ENCODE data around the gene RALGPS1. TPM values are rescaled to one million over a fixed set of nuclear protein-coding genes. Genes with fewer than 3 reads are reported as not detected.

RALGPS1 gene
- total and polyA plus RNA-seq, 5 donors from 2014 or later = 1.8 to 10.3 (median 3.3) TPM

DNA sequence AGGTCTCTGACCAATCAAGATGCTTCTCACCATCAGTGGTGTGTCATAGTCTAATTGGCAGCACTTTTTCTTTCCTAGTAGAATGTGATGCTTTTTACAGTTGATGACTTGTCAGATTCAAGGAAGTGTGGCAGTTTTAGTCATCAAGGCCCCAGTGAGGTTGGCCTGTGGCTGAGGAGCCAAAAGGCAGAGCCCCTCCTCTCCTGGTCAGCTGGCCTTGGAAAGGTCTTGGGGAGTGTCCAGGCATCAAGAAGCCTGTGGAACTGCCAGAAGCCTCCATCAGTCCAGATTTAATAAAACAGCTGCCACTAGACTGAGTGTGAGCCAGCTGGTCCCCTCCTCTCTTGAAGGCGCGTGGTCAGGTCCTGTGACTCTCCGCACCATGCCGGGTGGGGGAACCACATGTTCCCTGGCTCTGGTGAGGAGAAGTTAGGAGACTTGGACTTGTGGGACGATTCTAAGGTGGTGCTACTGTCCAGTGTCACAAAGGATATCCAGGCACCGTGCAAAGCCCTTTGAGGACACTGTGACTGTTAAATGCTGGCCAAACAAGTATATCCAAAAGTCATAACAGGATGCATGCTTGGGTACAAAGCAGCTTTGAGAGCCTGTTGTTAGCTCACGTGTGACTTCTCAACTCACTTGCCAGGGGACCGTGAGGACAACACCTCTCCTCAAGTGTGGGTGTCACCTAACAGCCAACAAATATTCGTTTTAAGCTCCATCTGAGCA lies 213.9 kb downstream of the RALGPS1 start:
- Mint-ChIP-seq H3K4me1 (peaks cover 0 to 5% (median 0%) of the 10 kb centered on the region in 4 donors), H3K9me3 (no peaks in the 10 kb centered on the region), H3K4me3 (no peak overlapping the region), H3K36me3 (no peaks in the 10 kb centered on the region), H3K27me3 (peaks cover 30% of the 10 kb centered on the region), H3K27ac (no peak overlapping the region)
- no peaks in the 10 kb centered on the region for H3K36me3 ChIP-seq (ENCODE audit: control insufficient read depth, insufficient read depth, low read length)
- ATAC-seq (ENCODE audit: low read depth in 2 of 2) = no peak
- H3K27ac ChIP-seq (ENCODE audit: insufficient read depth, low read length, poor library complexity, severe bottlenecking) = no peak overlapping the region
- no peak for DNase-seq
- no peak overlapping the region for H3K4me3 ChIP-seq (ENCODE audit: low read depth, low read length)
- H3K9me3 ChIP-seq (ENCODE audit: control insufficient read depth in 2 of 2, low read length in 2 of 2) = no peaks in the 10 kb centered on the region
- H3K27me3 ChIP-seq (ENCODE audit: control insufficient read depth, insufficient read depth, low read length) = no peaks in the 10 kb centered on the region
- H3K4me1 ChIP-seq (ENCODE audit: control insufficient read depth, insufficient read depth, low read length, poor library complexity, severe bottlenecking) = no peaks in the 10 kb centered on the region

DNA sequence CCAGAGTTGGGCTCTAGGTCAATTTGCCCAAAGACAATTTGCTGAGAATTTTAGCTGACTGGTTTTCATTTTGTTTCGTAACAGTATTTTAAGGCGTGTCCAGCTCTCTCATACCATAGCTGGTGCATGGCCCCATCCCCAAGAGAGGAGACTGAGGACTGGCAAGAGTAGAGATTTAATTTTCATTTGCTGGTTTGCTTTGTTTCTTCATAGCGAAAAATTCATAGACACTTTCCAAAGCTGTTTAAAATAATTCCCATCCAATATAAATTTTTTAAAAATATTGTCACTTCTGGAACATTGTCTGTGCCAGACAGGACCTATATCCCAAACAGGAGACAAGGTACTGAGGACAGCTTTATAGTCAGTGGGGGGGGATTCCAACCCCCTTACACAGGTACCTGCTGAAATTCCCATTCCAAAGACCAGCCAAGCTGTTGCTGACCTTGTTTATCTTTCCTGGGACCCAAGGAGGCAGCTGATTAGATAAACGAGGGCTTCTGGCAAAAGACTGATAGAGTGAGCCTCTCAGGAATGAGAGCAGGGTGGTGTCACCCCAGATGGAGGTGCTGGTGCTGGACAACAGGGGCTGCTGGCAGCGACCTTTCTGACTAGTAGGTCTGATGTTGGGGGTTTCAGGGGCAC lies 214.6 kb downstream of the RALGPS1 start:
- no peaks in the 10 kb centered on the region for H3K27me3 ChIP-seq (ENCODE audit: control insufficient read depth, insufficient read depth, low read length)
- no peak overlapping the region for H3K27ac ChIP-seq (ENCODE audit: insufficient read depth, low read length, poor library complexity, severe bottlenecking)
- DNase-seq = no peak
- Mint-ChIP-seq H3K4me3 (no peak overlapping the region), H3K36me3 (no peaks in the 10 kb centered on the region), H3K27me3 (peaks cover 26% of the 10 kb centered on the region), H3K27ac (no peak overlapping the region), H3K9me3 (no peaks in the 10 kb centered on the region), H3K4me1 (peaks cover 0 to 5% (median 0%) of the 10 kb centered on the region in 4 donors)
- no peaks in the 10 kb centered on the region for H3K4me1 ChIP-seq (ENCODE audit: control insufficient read depth, insufficient read depth, low read length, poor library complexity, severe bottlenecking)
- H3K9me3 ChIP-seq (ENCODE audit: control insufficient read depth in 2 of 2, low read length in 2 of 2) = no peaks in the 10 kb centered on the region
- H3K4me3 ChIP-seq (ENCODE audit: low read depth, low read length) = no peak overlapping the region
- ATAC-seq (ENCODE audit: low read depth in 2 of 2) = no peak
- H3K36me3 ChIP-seq (ENCODE audit: control insufficient read depth, insufficient read depth, low read length) = no peaks in the 10 kb centered on the region

DNA sequence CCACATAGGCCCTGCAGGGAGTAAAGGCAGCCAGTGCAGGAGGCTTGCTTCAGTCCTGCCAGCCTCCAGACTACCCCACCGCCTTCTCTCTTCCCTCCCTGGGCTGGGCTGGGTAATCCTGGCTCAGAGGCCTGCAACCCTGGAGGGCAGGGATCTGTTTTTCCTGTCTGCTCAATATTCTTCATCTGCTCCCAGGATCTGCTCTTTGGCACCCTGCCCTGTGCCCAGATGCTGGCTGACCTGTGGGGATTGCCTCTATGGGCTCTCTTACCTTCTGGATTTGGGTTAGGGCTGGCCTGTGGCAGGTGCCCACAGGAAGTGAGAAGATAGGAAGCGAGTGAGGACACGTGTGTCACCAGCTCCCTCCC lies 215.1 kb downstream of the RALGPS1 start:
- H3K36me3 Mint-ChIP-seq = no peaks in the 10 kb centered on the region
- no peak overlapping the region for H3K27ac ChIP-seq (ENCODE audit: insufficient read depth, low read length, poor library complexity, severe bottlenecking)
- DNase-seq (no peak), ATAC-seq (ENCODE audit: low read depth in 2 of 2) (no peak)
- H3K4me3 Mint-ChIP-seq = no peak overlapping the region
- H3K9me3 ChIP-seq (ENCODE audit: control insufficient read depth in 2 of 2, low read length in 2 of 2) = no peaks in the 10 kb centered on the region
- H3K27me3 ChIP-seq (ENCODE audit: control insufficient read depth, insufficient read depth, low read length) = no peaks in the 10 kb centered on the region
- no peaks in the 10 kb centered on the region for H3K9me3 Mint-ChIP-seq
- H3K4me1 ChIP-seq (ENCODE audit: control insufficient read depth, insufficient read depth, low read length, poor library complexity, severe bottlenecking) = no peaks in the 10 kb centered on the region
- H3K27ac Mint-ChIP-seq = no peak overlapping the region
- H3K4me1 Mint-ChIP-seq = peaks cover 0 to 2% (median 0%) of the 10 kb centered on the region in 4 donors
- H3K27me3 Mint-ChIP-seq = peaks cover 21% of the 10 kb centered on the region
- H3K36me3 ChIP-seq (ENCODE audit: control insufficient read depth, insufficient read depth, low read length) = no peaks in the 10 kb centered on the region
- no peak overlapping the region for H3K4me3 ChIP-seq (ENCODE audit: low read depth, low read length)

DNA sequence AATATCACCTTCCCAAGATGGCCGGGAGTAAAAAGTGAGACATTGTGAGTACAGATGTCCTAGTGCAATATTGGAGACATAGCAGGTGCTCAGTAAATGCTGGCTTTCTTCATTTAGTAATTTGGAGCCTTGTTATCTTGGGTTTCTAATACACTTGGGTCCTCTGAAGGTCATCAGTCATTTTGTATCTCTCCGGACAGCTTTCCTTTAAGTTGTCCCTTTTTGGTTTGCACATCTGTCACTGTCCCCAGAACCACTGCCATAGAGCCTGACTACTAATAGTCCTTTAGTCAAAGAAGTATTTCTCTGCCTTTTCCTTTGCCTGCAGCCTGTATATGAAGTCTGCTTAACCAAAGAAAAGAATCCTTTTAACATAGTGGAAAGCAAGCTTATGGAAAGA lies 215.7 kb downstream of the RALGPS1 start:
- H3K4me3 Mint-ChIP-seq = no peak overlapping the region
- H3K27ac ChIP-seq (ENCODE audit: insufficient read depth, low read length, poor library complexity, severe bottlenecking) = no peak overlapping the region
- no peak overlapping the region for H3K4me3 ChIP-seq (ENCODE audit: low read depth, low read length)
- no peaks in the 10 kb centered on the region for H3K4me1 ChIP-seq (ENCODE audit: control insufficient read depth, insufficient read depth, low read length, poor library complexity, severe bottlenecking)
- H3K27ac Mint-ChIP-seq = no peak overlapping the region
- peaks cover 0 to 2% (median 0%) of the 10 kb centered on the region in 4 donors for H3K4me1 Mint-ChIP-seq
- H3K36me3 ChIP-seq (ENCODE audit: control insufficient read depth, insufficient read depth, low read length) = no peaks in the 10 kb centered on the region
- no peaks in the 10 kb centered on the region for H3K36me3 Mint-ChIP-seq
- no peaks in the 10 kb centered on the region for H3K9me3 Mint-ChIP-seq
- no peaks in the 10 kb centered on the region for H3K9me3 ChIP-seq (ENCODE audit: control insufficient read depth in 2 of 2, low read length in 2 of 2)
- no peaks in the 10 kb centered on the region for H3K27me3 ChIP-seq (ENCODE audit: control insufficient read depth, insufficient read depth, low read length)
- DNase-seq (no peak), ATAC-seq (ENCODE audit: low read depth in 2 of 2) (no peak)
- peaks cover 17% of the 10 kb centered on the region for H3K27me3 Mint-ChIP-seq

DNA sequence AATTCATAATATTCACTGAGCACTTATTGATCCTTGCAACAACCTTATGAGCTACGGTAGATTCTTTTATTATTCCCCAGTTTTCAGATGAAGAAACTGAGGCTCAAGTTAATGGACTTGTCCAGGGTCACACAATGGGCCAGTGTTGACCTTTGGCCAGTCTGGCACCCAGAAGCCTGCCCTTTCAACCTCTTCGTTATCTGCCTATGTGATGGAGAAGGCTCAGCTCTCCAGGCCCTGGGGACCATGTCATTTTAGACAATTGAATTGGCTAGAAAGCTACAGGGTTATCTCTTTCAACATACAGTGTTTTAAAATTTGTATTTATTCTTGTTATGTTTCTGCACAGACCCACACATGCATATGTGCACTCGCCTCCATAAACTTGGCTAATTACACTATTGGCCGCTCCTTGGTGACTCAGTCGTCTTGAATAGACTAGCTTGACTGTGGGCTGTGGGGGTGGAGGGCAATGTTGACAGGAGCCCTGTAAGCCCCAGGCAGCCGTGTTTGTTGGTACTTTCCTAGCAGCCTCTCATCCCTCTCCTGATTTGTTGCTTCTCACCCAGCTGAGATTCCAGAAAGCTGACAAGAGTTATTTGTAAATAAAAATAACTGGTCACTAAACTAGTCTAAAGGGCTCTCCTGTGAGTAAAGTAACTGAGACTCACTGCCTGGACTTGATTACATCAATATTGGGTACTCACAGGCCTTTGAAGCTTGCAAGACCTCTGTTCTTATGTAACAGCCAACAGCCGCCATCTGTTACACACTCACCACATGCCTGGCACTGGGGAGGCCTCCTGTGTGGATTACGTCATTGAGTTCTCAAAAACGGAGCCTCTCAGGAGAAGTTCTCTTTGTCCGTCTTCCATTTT lies 216.3 kb downstream of the RALGPS1 start:
- peaks cover 0 to 1% (median 0%) of the 10 kb centered on the region in 7 donors for H3K9me3 Mint-ChIP-seq

DNA sequence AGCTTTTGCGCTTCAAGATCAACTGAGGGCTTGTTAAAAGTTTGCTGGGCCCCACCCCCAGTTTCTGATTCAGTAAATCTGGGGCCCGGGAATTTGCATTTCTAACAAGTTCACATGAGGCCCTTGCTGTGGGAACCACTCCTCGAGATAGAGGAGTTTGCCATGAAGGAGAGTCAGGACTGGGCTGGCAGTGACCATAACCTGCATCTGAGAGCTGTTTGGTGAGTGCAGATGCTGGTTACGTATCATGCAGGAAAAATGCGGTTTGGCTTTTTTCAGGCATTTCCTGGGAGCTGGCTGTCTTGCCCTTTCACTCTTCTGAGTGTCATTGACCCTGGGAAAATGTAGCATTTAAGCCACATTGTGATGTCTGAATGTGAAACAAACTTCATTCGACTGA lies 217.3 kb downstream of the RALGPS1 start:
- Mint-ChIP-seq H3K27ac (no peak overlapping the region), H3K4me1 (peaks cover 0 to 2% (median 0%) of the 10 kb centered on the region in 4 donors), H3K36me3 (no peaks in the 10 kb centered on the region), H3K4me3 (no peak overlapping the region), H3K9me3 (peaks cover 0 to 1% (median 0%) of the 10 kb centered on the region in 7 donors), H3K27me3 (peaks cover 9% of the 10 kb centered on the region)
- DNase-seq = no peak
- Histone ChIP-seq H3K9me3 (ENCODE audit: control insufficient read depth in 2 of 2, low read length in 2 of 2) (no peaks in the 10 kb centered on the region), H3K27ac (ENCODE audit: insufficient read depth, low read length, poor library complexity, severe bottlenecking) (no peak overlapping the region), H3K27me3 (ENCODE audit: control insufficient read depth, insufficient read depth, low read length) (no peaks in the 10 kb centered on the region), H3K36me3 (ENCODE audit: control insufficient read depth, insufficient read depth, low read length) (no peaks in the 10 kb centered on the region), H3K4me1 (ENCODE audit: control insufficient read depth, insufficient read depth, low read length, poor library complexity, severe bottlenecking) (no peaks in the 10 kb centered on the region), H3K4me3 (ENCODE audit: low read depth, low read length) (no peak overlapping the region)
- no peak for ATAC-seq (ENCODE audit: low read depth in 2 of 2)

More for the DNA sequence above, 216.3 kb downstream of the RALGPS1 start:
- no peaks in the 10 kb centered on the region for H3K36me3 ChIP-seq (ENCODE audit: control insufficient read depth, insufficient read depth, low read length)
- Mint-ChIP-seq H3K27me3 (peaks cover 17% of the 10 kb centered on the region), H3K4me3 (no peak overlapping the region), H3K27ac (no peak overlapping the region), H3K4me1 (peaks cover 0 to 2% (median 0%) of the 10 kb centered on the region in 4 donors), H3K36me3 (no peaks in the 10 kb centered on the region)
- no peaks in the 10 kb centered on the region for H3K27me3 ChIP-seq (ENCODE audit: control insufficient read depth, insufficient read depth, low read length)
- no peaks in the 10 kb centered on the region for H3K9me3 ChIP-seq (ENCODE audit: control insufficient read depth in 2 of 2, low read length in 2 of 2)
- no peak overlapping the region for H3K27ac ChIP-seq (ENCODE audit: insufficient read depth, low read length, poor library complexity, severe bottlenecking)
- no peaks in the 10 kb centered on the region for H3K4me1 ChIP-seq (ENCODE audit: control insufficient read depth, insufficient read depth, low read length, poor library complexity, severe bottlenecking)
- H3K4me3 ChIP-seq (ENCODE audit: low read depth, low read length) = no peak overlapping the region
- DNase-seq = no peak
- no peak for ATAC-seq (ENCODE audit: low read depth in 2 of 2)

DNA sequence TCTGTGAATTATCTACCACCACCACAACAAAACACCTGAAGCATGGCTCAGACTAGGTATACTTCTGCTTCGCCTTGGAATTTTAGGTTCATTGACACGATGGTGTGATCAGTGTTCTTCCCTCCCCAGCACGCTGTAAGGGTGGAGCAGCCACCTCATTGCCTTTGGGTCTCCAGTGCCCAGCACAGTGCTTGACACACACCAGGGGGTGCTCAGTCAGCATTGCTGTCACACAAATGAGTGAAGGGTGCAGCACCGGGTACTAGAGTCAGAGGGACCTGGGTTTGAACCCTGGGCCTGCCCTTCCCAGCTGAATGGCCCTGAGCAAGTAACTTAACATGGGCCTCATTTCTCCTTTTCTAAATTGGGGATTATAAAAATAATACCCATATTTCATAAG lies 217.8 kb downstream of the RALGPS1 start:
- no peak overlapping the region for H3K27ac ChIP-seq (ENCODE audit: insufficient read depth, low read length, poor library complexity, severe bottlenecking)
- H3K27me3 ChIP-seq (ENCODE audit: control insufficient read depth, insufficient read depth, low read length) = no peaks in the 10 kb centered on the region
- no peaks in the 10 kb centered on the region for H3K9me3 ChIP-seq (ENCODE audit: control insufficient read depth in 2 of 2, low read length in 2 of 2)
- H3K4me3 Mint-ChIP-seq = no peak overlapping the region
- no peak for ATAC-seq (ENCODE audit: low read depth in 2 of 2)
- H3K4me1 ChIP-seq (ENCODE audit: control insufficient read depth, insufficient read depth, low read length, poor library complexity, severe bottlenecking) = no peaks in the 10 kb centered on the region
- no peaks in the 10 kb centered on the region for H3K36me3 Mint-ChIP-seq
- H3K4me3 ChIP-seq (ENCODE audit: low read depth, low read length) = no peak overlapping the region
- peaks cover 0 to 1% (median 0%) of the 10 kb centered on the region in 7 donors for H3K9me3 Mint-ChIP-seq
- H3K36me3 ChIP-seq (ENCODE audit: control insufficient read depth, insufficient read depth, low read length) = no peaks in the 10 kb centered on the region
- no peak overlapping the region for H3K27ac Mint-ChIP-seq
- peaks cover 7% of the 10 kb centered on the region for H3K27me3 Mint-ChIP-seq
- no peak for DNase-seq
- H3K4me1 Mint-ChIP-seq = no peaks in the 10 kb centered on the region

Data from CD4-positive, CD25-positive, alpha-beta regulatory T cell (primary cell).